A549 (cell line): ENCODE measurements around the gene PHF21B.

Source experiments
- FOSB ChIP-seq: fragments of 250-450 bp; sonication (Bioruptor Pico); IDR thresholded peaks from 2 replicates; pipeline ENCODE4 v1.5.0; 2020; ENCODE audit warnings: mild to moderate bottlenecking, moderate library complexity
- JUNB ChIP-seq: fragments of >200 bp; sonication (Bioruptor Twin); formaldehyde crosslinking; IDR thresholded peaks from 2 replicates; pipeline ENCODE4 v1.6.1; 2016
- RCOR1 ChIP-seq: fragments of 150-350 bp; IDR thresholded peaks from 2 replicates; pipeline ENCODE4 v1.6.1; 2014; ENCODE audit warnings: antibody characterized with exemption, low read length, low read depth
- SMC3 ChIP-seq: fragments of >200 bp; sonication (Bioruptor Twin); formaldehyde crosslinking; IDR thresholded peaks from 3 replicates; pipeline ENCODE4 v1.6.1; 2018; ENCODE audit warnings: inconsistent platforms
- TF ChIP-seq, protein P1 (sequence below): fragments of >200 bp; sonication (Bioruptor Twin); formaldehyde crosslinking; IDR thresholded peaks from 3 replicates; pipeline ENCODE4 v1.5.1; 2016
- TF ChIP-seq, protein P2 (sequence below): fragments of 450-650 bp; IDR thresholded peaks from 2 replicates; pipeline ENCODE4 v1.6.1; 2014; ENCODE audit warnings: antibody characterized with exemption

DNA sequence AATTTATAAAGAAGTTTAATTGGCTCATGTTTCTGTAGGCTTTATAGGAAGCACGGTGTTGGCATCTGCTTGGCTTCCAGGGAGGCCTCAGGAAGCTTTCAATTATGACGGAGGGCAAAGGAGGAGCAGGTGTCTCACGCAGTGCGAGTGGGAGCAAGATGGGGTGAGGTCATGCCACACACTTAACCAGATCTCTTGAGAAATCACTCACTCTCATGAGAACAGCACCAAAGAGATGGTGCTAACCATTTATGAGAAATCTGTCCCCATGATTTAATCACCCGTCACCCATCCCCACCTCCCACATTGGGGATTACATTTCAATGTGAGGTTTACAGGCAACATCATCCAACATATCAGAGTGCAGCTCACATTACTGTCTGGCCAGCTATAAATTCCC lies 153.9 kb downstream of the PHF21B start:
- TF ChIP-seq, protein P1, sequence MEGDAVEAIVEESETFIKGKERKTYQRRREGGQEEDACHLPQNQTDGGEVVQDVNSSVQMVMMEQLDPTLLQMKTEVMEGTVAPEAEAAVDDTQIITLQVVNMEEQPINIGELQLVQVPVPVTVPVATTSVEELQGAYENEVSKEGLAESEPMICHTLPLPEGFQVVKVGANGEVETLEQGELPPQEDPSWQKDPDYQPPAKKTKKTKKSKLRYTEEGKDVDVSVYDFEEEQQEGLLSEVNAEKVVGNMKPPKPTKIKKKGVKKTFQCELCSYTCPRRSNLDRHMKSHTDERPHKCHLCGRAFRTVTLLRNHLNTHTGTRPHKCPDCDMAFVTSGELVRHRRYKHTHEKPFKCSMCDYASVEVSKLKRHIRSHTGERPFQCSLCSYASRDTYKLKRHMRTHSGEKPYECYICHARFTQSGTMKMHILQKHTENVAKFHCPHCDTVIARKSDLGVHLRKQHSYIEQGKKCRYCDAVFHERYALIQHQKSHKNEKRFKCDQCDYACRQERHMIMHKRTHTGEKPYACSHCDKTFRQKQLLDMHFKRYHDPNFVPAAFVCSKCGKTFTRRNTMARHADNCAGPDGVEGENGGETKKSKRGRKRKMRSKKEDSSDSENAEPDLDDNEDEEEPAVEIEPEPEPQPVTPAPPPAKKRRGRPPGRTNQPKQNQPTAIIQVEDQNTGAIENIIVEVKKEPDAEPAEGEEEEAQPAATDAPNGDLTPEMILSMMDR, result no peak
- no peak for TF ChIP-seq RCOR1
- no peak for TF ChIP-seq SMC3
- no peak for TF ChIP-seq JUNB
- TF ChIP-seq, protein P2, sequence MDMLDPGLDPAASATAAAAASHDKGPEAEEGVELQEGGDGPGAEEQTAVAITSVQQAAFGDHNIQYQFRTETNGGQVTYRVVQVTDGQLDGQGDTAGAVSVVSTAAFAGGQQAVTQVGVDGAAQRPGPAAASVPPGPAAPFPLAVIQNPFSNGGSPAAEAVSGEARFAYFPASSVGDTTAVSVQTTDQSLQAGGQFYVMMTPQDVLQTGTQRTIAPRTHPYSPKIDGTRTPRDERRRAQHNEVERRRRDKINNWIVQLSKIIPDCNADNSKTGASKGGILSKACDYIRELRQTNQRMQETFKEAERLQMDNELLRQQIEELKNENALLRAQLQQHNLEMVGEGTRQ, result no peak
- no peak for TF ChIP-seq FOSB
